ENCODE data around the gene POLR1H. TPM values are rescaled to one million over a fixed set of nuclear protein-coding genes. Genes with fewer than 3 reads are reported as not detected.

Gene POLR1H
- total RNA-seq, 1 donor, result 21.4 TPM

DNA sequence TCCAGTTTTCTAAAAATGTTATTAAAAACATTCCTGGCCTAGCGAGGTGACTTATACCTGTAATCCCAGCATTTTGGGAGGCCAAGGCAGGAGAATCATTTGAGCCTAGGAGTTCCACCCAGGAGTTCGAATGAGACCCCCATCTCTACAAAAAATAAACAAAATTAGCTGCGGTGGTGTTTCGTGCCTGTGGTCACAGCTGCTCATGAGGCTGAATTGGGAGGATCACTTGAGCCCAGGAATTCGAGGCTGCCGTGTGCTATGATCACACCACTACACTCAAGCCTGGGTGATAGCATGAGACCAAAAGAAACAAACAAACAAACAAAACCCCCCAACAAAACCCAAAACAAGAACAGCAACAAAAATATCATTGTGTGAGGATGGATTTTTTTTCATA, 19.8 kb upstream of the POLR1H start:
- DNase-seq (ENCODE audit: insufficient read length, low spot score, missing footprints), result no peak
- Histone ChIP-seq H4K20me1 (ENCODE audit: insufficient read depth, low read length) (no peaks in the 10 kb centered on the region), H2AFZ (ENCODE audit: low read length) (no peak overlapping the region), H3K27ac (ENCODE audit: low read depth, low read length) (no peak overlapping the region), H3K79me2 (ENCODE audit: insufficient read depth, low read length) (no peaks in the 10 kb centered on the region), H3K27me3 (ENCODE audit: insufficient read depth, low read length) (no peaks in the 10 kb centered on the region), H3K4me3 (ENCODE audit: insufficient read depth, low read length) (no peak overlapping the region), H3K4me2 (ENCODE audit: insufficient read depth, low read length) (no peak overlapping the region), H3K9me3 (ENCODE audit: low read depth, low read length) (no peaks in the 10 kb centered on the region), H3K36me3 (ENCODE audit: insufficient read depth, low read length) (no peaks in the 10 kb centered on the region), H3K4me1 (ENCODE audit: insufficient read depth, low read length) (peaks cover 6% of the 10 kb centered on the region)
- TF ChIP-seq CTCF (IDR thresholded peaks at IDR 0.05; ENCODE audit: extremely low read depth, low read depth, low read length), result no peak

- Histone ChIP-seq H2AFZ (ENCODE audit: low read length) (no peak overlapping the region), H3K4me1 (ENCODE audit: insufficient read depth, low read length) (peaks cover 6% of the 10 kb centered on the region), H3K79me2 (ENCODE audit: insufficient read depth, low read length) (no peaks in the 10 kb centered on the region), H3K27me3 (ENCODE audit: insufficient read depth, low read length) (no peaks in the 10 kb centered on the region), H3K4me2 (ENCODE audit: insufficient read depth, low read length) (no peak overlapping the region), H4K20me1 (ENCODE audit: insufficient read depth, low read length) (no peaks in the 10 kb centered on the region), H3K27ac (ENCODE audit: low read depth, low read length) (no peak overlapping the region), H3K9me3 (ENCODE audit: low read depth, low read length) (no peaks in the 10 kb centered on the region), H3K4me3 (ENCODE audit: insufficient read depth, low read length) (no peak overlapping the region), H3K36me3 (ENCODE audit: insufficient read depth, low read length) (no peaks in the 10 kb centered on the region)
- no peak for DNase-seq (ENCODE audit: insufficient read length, low spot score, missing footprints)
- TF ChIP-seq CTCF (IDR thresholded peaks at IDR 0.05; ENCODE audit: extremely low read depth, low read depth, low read length), result no peak
These were observed 19.2 kb upstream of the POLR1H start for GRCh38 chr6:30041821-30042220.

- no peak overlapping the region for H3K27ac ChIP-seq (ENCODE audit: low read depth, low read length)
- no peak overlapping the region for H3K4me2 ChIP-seq (ENCODE audit: insufficient read depth, low read length)
- no peaks in the 10 kb centered on the region for H3K79me2 ChIP-seq (ENCODE audit: insufficient read depth, low read length)
- no peak for DNase-seq (ENCODE audit: insufficient read length, low spot score, missing footprints)
- H3K27me3 ChIP-seq (ENCODE audit: insufficient read depth, low read length), result no peaks in the 10 kb centered on the region
- H2AFZ ChIP-seq (ENCODE audit: low read length), result no peak overlapping the region
- no peaks in the 10 kb centered on the region for H3K9me3 ChIP-seq (ENCODE audit: low read depth, low read length)
- H3K36me3 ChIP-seq (ENCODE audit: insufficient read depth, low read length), result no peaks in the 10 kb centered on the region
- no peak overlapping the region for H3K4me3 ChIP-seq (ENCODE audit: insufficient read depth, low read length)
- no peaks in the 10 kb centered on the region for H4K20me1 ChIP-seq (ENCODE audit: insufficient read depth, low read length)
- TF ChIP-seq CTCF (IDR thresholded peaks at IDR 0.05; ENCODE audit: extremely low read depth, low read depth, low read length), result no peak
- H3K4me1 ChIP-seq (ENCODE audit: insufficient read depth, low read length), result peaks cover 6% of the 10 kb centered on the region
These were observed 18.6 kb upstream of the POLR1H start for GRCh38 chr6:30042476-30042875.

- H3K4me2 ChIP-seq (ENCODE audit: insufficient read depth, low read length), result no peak overlapping the region
These were observed 18.2 kb upstream of the POLR1H start for GRCh38 chr6:30042914-30043313.

More at GRCh38 chr6:30042914-30043313, 18.2 kb upstream of the POLR1H start:
- Histone ChIP-seq H3K36me3 (ENCODE audit: insufficient read depth, low read length) (no peaks in the 10 kb centered on the region), H4K20me1 (ENCODE audit: insufficient read depth, low read length) (no peaks in the 10 kb centered on the region), H2AFZ (ENCODE audit: low read length) (no peak overlapping the region), H3K4me1 (ENCODE audit: insufficient read depth, low read length) (peaks cover 6% of the 10 kb centered on the region), H3K27ac (ENCODE audit: low read depth, low read length) (no peak overlapping the region), H3K79me2 (ENCODE audit: insufficient read depth, low read length) (no peaks in the 10 kb centered on the region), H3K4me3 (ENCODE audit: insufficient read depth, low read length) (no peak overlapping the region), H3K9me3 (ENCODE audit: low read depth, low read length) (no peaks in the 10 kb centered on the region), H3K27me3 (ENCODE audit: insufficient read depth, low read length) (no peaks in the 10 kb centered on the region)
- no peak for DNase-seq (ENCODE audit: insufficient read length, low spot score, missing footprints)
- no peak for TF ChIP-seq CTCF (IDR thresholded peaks at IDR 0.05; ENCODE audit: extremely low read depth, low read depth, low read length)

Data from osteoblast (primary cell).